NCI-H774 (cell line): ENCODE measurements around the gene KRTAP4-4.
"Not testable (repeated sequence)": the region's sequence is repeated elsewhere in the genome, so short reads cannot be mapped to it uniquely, and the experiment has no call there.

Experiments
- DNase-seq: peaks from one replicate; lab custom pipeline; 2025; lab: John Stamatoyannopoulos, UW

KRTAP4-4 gene

DNA sequence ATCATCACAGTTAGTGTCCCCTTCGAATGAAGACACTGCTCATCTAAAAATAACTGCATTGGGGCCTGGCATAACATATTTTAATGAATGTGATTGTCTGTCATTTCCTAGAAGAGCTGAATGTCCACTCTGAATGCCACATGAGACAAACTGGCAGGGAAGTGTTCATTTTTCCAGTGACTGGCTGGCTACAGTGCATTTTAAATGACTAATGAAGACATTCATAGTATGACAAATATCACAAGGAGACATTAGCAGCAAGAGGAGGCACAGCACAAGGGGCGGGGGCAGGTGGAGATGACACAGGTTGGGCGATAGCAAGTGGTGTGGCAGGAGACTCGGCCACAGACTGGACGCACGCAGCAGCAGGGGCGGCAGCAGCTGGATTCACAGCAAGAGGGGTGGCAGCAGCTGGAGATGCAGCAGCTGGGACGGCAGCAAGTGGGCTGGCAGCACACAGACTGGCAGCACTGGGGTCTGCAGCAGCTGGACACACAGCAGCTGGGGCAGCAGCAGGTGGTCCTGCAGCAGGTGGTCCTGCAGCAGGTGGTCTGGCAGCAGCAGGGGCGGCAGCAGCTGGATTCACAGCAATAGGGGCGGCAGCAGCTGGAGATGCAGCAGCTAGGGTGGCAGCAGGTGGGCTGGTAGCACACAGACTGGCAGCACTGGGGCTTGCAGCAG, 11.4 kb downstream of the KRTAP4-4 start:
- DNase-seq: not testable (repeated sequence)

DNA sequence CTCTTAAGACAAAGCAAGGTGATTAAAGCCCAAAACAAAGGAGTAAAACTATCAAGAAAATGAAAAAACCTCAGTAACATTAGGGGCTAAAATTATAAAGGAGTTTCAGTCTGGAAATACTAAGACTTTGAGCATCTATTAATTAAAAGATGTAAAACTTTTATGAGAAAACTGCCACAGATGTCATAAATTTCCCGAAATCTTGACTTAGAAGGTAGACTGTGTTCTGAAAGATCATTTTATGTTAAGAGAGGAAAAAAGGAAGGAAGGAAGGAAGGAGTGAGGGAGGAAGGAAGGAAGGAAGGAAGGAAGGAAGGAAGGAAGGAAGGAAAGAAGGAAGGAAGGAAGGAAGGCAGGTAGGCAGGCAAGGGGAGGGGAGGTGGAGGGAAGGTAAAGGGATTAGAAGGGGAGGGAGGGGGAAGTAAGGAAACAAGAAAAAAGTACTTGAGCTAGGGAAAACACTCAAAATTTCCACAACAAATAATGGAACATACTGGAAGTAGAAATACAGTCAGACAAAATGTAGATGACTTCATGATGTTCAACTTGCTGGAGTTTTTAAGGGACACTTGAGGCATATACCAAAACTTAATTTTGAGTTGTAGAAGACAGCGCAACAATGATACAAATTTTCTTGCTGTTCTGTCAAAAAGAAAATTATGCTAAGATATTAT, 12.9 kb downstream of the KRTAP4-4 start:
- no peak for DNase-seq

GRCh38 chr17:41145261-41145660, 15.3 kb downstream of the KRTAP4-4 start:
- DNase-seq: no peak

DNA sequence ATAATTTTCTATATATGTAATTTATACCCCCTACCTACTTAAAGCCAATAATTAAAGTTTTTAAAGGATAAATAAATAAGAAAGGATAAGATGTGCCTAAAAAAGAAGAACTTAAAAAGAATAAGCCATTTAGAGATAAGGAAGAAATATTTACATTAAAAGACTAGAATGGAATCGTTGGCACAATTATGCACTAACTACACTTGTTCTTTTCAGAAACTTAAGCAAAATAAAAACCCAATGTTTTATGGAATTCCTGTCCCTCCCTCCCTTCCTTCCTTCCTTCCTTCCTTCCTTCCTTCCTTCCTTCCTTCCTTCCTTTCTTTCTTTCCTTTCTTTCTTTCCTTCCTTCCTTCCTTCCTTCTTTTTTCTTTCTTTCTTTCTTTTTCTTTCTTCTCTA, 15.7 kb downstream of the KRTAP4-4 start:
- DNase-seq: no peak

DNA sequence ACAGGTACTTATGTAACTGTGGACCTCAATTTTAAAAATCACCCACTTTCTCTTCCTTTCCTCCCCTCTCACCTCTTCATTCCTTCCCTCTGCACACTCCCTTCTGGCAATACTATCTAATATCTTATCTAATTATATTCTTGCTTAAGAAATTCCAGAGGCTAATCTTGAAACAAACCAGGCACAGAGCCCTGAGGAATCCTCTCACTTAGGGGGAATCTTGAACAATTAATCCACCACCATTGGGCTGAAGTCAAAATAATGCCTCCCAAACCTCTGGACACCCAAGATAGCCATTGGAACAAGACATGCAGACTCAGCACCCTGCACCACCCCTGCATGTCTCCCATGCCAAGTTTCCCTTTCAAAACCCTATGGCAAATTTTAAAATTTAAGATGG, 19.2 kb downstream of the KRTAP4-4 start:
- no peak for DNase-seq

- DNase-seq: no peak
These were observed 20.0 kb downstream of the KRTAP4-4 start, which contains the start of gene KRTAP4-6 for GRCh38 chr17:41140360-41141131. KRTAP4-6 (minus strand) TSS chr17:41140544; CDS start chr17:41140487, 57 bp downstream.

GRCh38 chr17:41139865-41140264, 20.7 kb downstream of the KRTAP4-4 start:
- not testable (repeated sequence) for DNase-seq

GRCh38 chr17:41133880-41134735, 26.4 kb downstream of the KRTAP4-4 start:
- no peak for DNase-seq

DNA sequence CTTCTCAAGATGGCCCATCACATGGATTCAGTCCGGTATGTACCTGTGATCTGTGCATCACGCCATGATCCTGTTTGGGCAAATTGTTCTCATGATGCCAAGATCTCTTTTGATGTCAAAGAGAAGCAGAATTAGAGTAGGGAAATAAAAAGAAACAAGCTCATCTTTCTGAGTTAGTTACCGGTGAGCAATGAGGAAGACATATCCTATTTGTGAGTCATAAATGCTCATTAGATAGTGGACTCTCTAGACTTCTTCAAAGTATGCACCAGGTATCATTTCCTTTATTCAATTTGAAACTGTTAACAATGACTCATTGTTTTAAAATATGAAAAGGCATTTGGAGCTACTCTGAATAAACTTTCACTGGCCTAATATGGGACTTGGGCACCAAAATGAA, 28.6 kb downstream of the KRTAP4-4 start:
- no peak for DNase-seq

DNA sequence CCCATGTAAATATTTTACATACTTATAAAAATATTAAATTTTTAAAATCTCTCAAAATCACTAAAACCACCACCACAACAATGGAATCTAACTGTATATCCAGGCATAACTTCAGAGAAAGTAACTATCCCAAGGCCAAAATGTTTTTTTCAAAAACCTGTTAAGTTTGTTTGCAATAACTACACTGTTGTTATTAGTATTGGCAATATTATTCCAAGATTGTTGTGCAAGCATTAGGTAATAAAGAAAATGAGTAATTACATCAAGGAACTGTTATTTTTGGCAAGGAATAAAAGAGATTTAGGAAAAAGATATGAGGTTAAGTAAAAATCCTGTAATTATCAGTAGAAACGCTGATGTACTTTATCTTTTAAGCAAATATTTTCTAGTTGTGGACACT, 33.2 kb downstream of the KRTAP4-4 start:
- no peak for DNase-seq

DNA sequence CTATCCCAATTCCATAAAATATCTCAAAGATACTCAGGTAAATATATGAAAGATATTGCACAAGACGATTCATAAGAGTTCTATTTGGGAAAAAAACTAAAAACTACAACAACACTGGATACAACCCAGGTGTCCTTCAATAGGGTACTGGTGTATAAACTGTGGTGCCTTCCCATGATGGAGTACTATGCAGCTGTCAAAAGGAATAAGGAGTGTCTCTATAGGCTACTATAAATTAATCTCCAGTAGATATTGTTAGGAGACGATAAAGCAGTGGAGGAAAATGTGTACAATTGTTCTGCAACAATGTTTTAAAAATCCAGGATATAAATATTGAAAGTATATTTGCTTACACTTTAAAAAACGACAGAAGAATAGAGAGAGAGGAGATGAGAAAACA, 34.1 kb downstream of the KRTAP4-4 start:
- no peak for DNase-seq

DNA sequence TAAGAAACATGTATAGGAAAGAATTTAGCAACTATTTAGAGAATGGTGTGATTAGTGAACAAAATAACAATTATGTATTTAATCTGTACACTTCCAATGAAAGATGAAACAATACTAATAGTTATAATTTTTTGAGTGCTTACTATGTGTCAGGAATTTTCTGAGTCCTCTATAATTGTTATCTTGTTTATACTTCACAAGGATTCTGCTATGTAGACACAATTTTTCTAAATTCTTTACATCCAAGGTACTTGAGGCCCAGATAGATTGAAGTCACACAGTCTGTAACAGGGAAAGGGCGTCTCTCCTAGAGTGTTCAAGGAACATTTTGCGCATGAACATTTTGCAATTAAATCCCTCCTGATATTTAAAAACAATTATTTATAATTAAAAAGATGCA, 35.5 kb downstream of the KRTAP4-4 start:
- no peak for DNase-seq

- not testable (repeated sequence) for DNase-seq
These were observed 36.6 kb downstream of the KRTAP4-4 start, which contains the start of gene KRTAP4-12 for GRCh38 chr17:41123991-41124371. KRTAP4-12 (minus strand) TSS chr17:41124182; CDS start chr17:41124122, 60 bp downstream.

DNA sequence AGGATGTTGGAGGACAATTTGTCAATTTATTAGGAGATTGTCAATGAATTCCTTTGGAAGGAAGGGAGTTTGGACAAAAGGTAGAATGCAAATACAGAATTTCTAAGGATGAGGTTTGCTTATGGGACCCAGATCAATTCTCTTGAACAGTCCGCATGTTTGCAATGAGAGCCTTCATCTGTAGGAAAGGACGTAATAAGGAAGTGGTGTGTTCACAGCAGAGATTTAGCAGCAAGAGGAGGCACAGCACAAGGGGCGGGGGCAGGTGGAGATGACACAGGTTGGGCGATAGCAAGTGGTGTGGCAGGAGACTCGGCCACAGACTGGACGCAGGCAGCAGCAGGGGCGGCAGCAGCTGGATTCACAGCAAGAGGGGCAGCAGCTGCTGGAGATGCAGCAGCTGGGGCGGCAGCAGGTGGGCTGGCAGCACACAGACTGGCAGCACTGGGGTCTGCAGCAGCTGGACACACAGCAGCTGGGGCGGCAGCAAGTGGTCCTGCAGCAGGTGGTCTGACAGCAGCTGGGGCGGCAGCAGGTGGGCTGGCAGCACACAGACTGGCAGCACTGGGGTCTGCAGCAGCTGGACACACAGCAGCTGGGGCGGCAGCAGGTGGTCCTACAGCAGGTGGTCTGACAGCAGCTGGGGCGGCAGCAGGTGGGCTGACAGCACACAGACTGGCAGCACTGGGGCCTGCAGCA, 37.1 kb downstream of the KRTAP4-4 start:
- DNase-seq: not testable (repeated sequence)

DNA sequence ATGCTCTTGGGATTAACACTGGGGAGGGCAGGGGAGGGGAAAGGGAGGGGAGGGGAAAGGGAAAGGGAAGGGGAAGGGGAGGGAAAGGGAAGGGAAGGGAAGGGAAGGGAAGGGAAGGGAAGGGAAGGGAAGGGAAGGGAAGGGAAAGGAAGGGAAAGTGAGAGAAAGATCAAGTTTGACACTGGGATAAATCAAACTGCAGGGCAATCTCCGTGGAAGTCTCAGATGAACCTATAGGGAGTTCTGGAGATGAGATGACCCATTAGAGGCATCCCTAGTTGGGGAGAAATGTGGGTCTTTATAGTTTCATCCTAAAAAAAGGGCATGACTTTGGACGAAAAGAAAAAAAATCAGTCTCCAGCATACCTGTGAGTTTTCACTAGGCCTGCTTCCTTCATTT, 38.8 kb downstream of the KRTAP4-4 start:
- DNase-seq: no peak

DNA sequence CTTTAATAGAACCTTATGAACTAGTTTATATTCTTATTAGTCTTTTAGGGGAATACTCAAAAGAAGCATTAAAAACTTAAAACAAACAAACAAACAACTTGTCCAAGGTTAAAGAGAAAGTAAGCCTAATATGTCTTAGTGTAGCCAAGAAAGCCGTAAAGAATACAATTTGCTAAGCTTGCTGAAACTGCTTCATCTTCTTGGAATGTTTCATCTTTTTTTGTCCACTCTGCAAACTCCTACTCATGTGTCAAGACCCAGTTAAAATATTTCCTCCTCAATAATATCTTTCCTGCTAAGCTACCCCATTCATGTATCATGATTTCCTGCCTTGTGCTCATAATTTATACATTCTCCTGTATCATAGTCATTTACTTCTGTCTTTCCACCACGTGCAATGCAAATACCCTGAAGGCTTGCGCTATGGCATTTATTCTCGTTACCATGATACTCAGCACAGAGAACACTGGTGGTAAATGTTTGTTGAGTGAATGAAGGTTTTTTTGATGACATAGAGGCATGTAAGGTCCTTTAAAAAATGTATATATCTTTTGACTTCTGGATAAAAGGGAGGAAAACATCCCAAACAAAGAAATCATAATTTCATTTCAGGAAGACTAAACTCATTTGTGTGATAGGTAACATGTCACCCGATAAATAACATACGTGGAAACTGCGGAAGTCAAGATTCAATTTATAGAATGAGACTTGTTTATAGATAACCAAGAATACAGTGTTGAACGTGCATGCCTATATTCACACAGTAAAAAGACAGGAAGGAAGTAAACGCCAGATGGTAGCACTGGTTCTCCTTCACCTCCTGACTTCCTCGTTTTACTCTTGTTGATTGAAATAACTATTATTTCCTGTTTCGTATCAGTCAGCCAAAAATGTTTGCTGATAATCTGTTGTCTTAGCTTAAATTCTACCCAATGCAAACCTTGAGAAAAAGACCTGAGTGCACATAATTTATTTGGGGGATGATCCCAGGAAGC, 40.6 kb downstream of the KRTAP4-4 start:
- DNase-seq: not testable (repeated sequence)

- no peak for DNase-seq
These were observed 41.8 kb downstream of the KRTAP4-4 start for GRCh38 chr17:41118721-41119120.

GRCh38 chr17:41117846-41118386, 42.6 kb downstream of the KRTAP4-4 start, which contains the start of gene KRTAP4-11:
KRTAP4-11 (minus strand) TSS chr17:41118373; CDS start chr17:41118315, 58 bp downstream.
- DNase-seq: not testable (repeated sequence)

GRCh38 chr17:41116297-41116696, 44.3 kb downstream of the KRTAP4-4 start:
- no peak for DNase-seq
